Esophagus squamous epithelium (tissue), 5 donors: Measurements from ENCODE around the gene HECTD1. TPM values are rescaled to one million over a fixed set of nuclear protein-coding genes. Genes with fewer than 3 reads are reported as not detected.

ENCODE experiments used
- DNase-seq: peaks from one replicate; lab custom pipeline; 2025; lab: John Stamatoyannopoulos, UW
- H3K27ac ChIP-seq, 4 donors: fragments of 200-600 bp; sonication (generic); one replicate each; pipeline ENCODE4 v1.5.1; 2016 to 2019; ENCODE audit warnings: mild to moderate bottlenecking in 1 of 4
- H3K27me3 ChIP-seq, 4 donors: fragments of 200-600 bp; sonication (generic); 1 replicate in 3 of 4; 2 replicates in 1 of 4; pipeline versions ENCODE4 v1.5.1 to v1.6.0; 2017 to 2021; ENCODE audit warnings: antibody characterized with exemption in 1 of 4
- H3K36me3 ChIP-seq, 3 donors: fragments of 200-600 bp; sonication (generic); one replicate each; pipeline ENCODE4 v1.5.1; 2016 to 2019
- H3K4me1 ChIP-seq, 3 donors: fragments of 200-600 bp; sonication (generic); one replicate each; pipeline ENCODE4 v1.5.1; 2017 to 2019
- H3K4me3 ChIP-seq, 4 donors: fragments of 200-600 bp; sonication (generic); 1 replicate in 3 of 4; 2 replicates in 1 of 4; pipeline ENCODE4 v1.5.1; 2016 to 2019; ENCODE audit warnings: mild to moderate bottlenecking in 2 of 4, moderate library complexity in 1 of 4
- H3K9me3 ChIP-seq, 3 donors: fragments of 200-600 bp; sonication (generic); one replicate each; pipeline ENCODE4 v1.5.1; 2016 to 2019
- POLR2A ChIP-seq, 4 donors: fragments of 450-650 bp; IDR thresholded peaks; one replicate each; pipeline ENCODE4 v1.6.1; 2017; ENCODE audit warnings: antibody characterized with exemption in 4 of 4, mild to moderate bottlenecking in 4 of 4, moderate library complexity in 3 of 4
- WGBS, 2 donors: methylation state at CpG; one replicate each; pipeline ENCODE4 v1.1.5; 2018; 5-methylcytosine and 5-hydroxymethylcytosine counted together
- intact Hi-C: fragments of 100-400 bp; cut with DNase I; formaldehyde crosslinking; loops from one replicate; pipeline ENCODE4 v1.15.0; 2022
- total RNA-seq, 4 donors: library from RNA; depleted of rRNA; stranded (reverse); fragments of >200 nt; gene quantifications; one replicate each; pipeline ENCODE4 v1.1.0, GENCODE V29; 2016
- TF ChIP-seq, protein P1 (sequence below), 6 experiments: fragments of 450-650 bp in 4 of 6; fragments of 200-600 bp in 2 of 6; sonication (generic) in 2 of 6; IDR thresholded peaks; one replicate each; pipeline ENCODE4 v1.5.1; 2016 to 2019; ENCODE audit warnings: antibody characterized with exemption in 6 of 6, mild to moderate bottlenecking in 4 of 6, moderate library complexity in 4 of 6
- donor health status: DM: yes; HTN: yes; CAD: no.

Gene HECTD1
- total RNA-seq, 4 donors from 2014 or later, result 175 to 250 (median 194) TPM

DNA sequence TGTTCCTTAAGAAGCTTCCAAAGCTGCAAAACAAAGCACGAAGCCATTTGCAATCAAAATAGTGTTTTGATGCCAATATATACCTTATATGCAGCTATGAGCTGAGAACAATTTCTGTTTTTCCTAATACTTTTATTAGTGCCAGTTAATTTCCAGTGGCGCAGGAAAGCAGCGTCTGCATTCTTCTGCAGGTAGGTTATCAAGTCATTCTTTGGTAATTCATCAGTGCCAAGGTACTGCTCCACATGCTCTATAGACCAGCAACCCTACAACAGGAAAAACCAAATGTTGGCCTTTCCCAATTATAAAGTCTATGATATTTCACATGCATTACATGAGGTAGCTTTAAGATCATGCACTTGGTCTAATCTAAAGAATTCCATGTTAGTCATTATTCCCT lies 93.8 kb downstream of the HECTD1 start:
- Histone ChIP-seq H3K4me1 (no peaks in the 10 kb centered on the region), H3K27me3 (no peaks in the 10 kb centered on the region), H3K4me3 (no peak overlapping the region), H3K27ac (no peak overlapping the region), H3K9me3 (no peaks in the 10 kb centered on the region), H3K36me3 (peaks cover 12 to 100% (median 42%) of the 10 kb centered on the region in 3 donors)
- TF ChIP-seq, protein P1, sequence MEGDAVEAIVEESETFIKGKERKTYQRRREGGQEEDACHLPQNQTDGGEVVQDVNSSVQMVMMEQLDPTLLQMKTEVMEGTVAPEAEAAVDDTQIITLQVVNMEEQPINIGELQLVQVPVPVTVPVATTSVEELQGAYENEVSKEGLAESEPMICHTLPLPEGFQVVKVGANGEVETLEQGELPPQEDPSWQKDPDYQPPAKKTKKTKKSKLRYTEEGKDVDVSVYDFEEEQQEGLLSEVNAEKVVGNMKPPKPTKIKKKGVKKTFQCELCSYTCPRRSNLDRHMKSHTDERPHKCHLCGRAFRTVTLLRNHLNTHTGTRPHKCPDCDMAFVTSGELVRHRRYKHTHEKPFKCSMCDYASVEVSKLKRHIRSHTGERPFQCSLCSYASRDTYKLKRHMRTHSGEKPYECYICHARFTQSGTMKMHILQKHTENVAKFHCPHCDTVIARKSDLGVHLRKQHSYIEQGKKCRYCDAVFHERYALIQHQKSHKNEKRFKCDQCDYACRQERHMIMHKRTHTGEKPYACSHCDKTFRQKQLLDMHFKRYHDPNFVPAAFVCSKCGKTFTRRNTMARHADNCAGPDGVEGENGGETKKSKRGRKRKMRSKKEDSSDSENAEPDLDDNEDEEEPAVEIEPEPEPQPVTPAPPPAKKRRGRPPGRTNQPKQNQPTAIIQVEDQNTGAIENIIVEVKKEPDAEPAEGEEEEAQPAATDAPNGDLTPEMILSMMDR (IDR thresholded peaks at IDR 0.05), result no peak
- no peak for TF ChIP-seq POLR2A (IDR thresholded peaks at IDR 0.05)
- intact Hi-C loops, result no loop called here
- WGBS, 2 donors, result 93 to 94% methylated on average over 3 of the region's 3 CpGs
- no peak for DNase-seq

DNA sequence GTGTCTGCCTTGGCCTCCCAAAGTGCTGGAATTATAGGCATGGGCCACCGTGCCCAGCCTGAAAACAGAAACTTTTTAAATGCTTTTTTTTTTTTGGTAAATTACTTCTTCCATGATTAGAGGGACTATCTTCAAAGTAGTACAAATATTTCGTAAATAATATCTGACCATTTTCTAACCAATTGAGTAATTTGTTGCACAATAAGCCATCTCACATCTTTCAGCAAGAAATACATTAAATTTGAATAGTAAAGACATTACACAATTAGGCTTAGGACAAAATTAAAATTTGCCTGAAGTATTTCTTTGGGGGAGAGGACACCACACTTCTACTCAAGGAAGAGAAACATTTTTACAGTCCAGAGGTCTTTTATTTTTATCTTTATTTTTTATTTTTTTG lies 96.7 kb downstream of the HECTD1 start:
- Histone ChIP-seq H3K36me3 (peaks cover 15 to 100% (median 43%) of the 10 kb centered on the region in 3 donors), H3K4me3 (no peak overlapping the region), H3K27me3 (no peaks in the 10 kb centered on the region), H3K4me1 (no peaks in the 10 kb centered on the region), H3K9me3 (no peaks in the 10 kb centered on the region), H3K27ac (no peak overlapping the region)
- intact Hi-C loops, result no loop called here
- WGBS, 2 donors, result 88 to 89% methylated on average over 2 of the region's 2 CpGs
- DNase-seq, result no peak
- TF ChIP-seq, protein P1 (IDR thresholded peaks at IDR 0.05), result no peak
- no peak for TF ChIP-seq POLR2A (IDR thresholded peaks at IDR 0.05)

DNA sequence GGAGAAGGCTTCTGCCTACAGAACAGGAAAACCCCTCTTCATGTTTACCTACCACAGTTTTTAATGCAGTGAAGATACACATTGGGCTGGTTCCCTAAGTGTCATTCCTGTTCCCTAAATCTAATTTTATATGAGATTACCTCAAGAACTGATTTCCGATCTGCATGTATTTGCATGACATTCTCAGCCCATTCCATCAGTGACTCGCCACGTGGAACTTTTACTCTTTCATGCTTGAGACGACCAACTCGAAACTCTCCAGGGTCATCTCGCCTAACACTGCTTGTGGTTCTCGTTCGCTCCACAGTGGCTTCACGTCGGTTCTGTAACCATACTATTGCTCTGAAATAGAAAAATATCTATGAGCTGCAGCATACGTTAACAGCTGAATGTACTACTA lies 98.3 kb downstream of the HECTD1 start:
- no peak for DNase-seq
- H3K4me1 ChIP-seq, result no peaks in the 10 kb centered on the region
- no peaks in the 10 kb centered on the region for H3K9me3 ChIP-seq
- peaks cover 20 to 100% (median 54%) of the 10 kb centered on the region in 3 donors for H3K36me3 ChIP-seq
- no peak overlapping the region for H3K4me3 ChIP-seq
- no peak overlapping the region for H3K27ac ChIP-seq
- intact Hi-C loops, result no loop called here
- TF ChIP-seq, protein P1 (IDR thresholded peaks at IDR 0.05), result no peak
- TF ChIP-seq POLR2A (IDR thresholded peaks at IDR 0.05), result no peak
- 88 to 90% methylated on average over 11 of the region's 11 CpGs for WGBS, 2 donors
- H3K27me3 ChIP-seq, result no peaks in the 10 kb centered on the region

DNA sequence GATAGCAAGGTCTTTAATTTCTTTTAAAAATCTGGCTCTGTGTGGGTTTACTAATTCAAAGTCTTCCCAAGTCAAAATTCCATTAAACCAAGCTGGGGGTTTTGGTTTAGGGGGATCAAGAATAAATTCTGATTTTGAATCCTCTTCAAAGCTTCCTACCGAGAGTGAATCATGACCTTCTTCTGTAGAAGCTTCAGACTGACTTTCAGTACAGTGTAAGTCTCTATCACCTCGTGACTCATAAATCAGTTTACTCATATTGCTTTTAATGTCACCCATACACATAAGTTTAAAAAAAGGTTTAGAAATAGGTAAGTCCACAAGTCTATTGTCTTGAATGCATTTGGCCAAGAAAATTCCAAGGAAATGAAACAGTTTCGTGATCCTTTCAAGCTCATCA lies 100.8 kb downstream of the HECTD1 start:
- no peak for TF ChIP-seq POLR2A (IDR thresholded peaks at IDR 0.05)
- TF ChIP-seq, protein P1 (IDR thresholded peaks at IDR 0.05), result no peak
- WGBS, 2 donors, result 63 to 83% methylated on average over 3 of the region's 3 CpGs
- H3K4me1 ChIP-seq, result no peaks in the 10 kb centered on the region
- H3K27me3 ChIP-seq, result no peaks in the 10 kb centered on the region
- H3K4me3 ChIP-seq, result no peak overlapping the region
- peaks cover 27 to 100% (median 51%) of the 10 kb centered on the region in 3 donors for H3K36me3 ChIP-seq
- H3K27ac ChIP-seq, result no peak overlapping the region
- no peaks in the 10 kb centered on the region for H3K9me3 ChIP-seq
- DNase-seq, result no peak
- intact Hi-C loops, result no loop called here

DNA sequence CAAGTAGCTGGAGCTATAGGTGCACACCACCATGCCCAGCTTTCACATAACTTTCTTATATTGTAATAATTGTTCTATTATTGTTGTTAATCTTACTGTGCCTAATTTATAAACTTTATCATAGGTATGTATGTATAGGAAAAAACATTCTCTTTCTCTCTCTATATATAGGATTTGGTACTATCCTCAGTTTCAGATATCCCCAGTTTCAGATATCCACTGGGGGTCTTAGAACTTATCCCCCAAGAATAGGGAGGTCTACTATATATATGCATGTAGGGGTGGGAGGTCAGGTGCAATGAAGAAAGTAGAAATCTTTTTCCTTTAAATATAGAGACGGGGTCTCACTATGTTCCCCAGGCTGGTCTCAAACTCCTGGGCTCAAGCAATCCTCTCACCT lies 110.5 kb downstream of the HECTD1 start:
- whole genome bisulfite sequencing, 2 donors, result 100% methylated on average over 1 of the region's 1 CpG
- H3K27ac ChIP-seq, result no peak overlapping the region
- peaks cover 0 to 1% (median 0%) of the 10 kb centered on the region in 3 donors for H3K4me1 ChIP-seq
- H3K27me3 ChIP-seq, result no peaks in the 10 kb centered on the region
- H3K4me3 ChIP-seq, result no peak overlapping the region
- H3K36me3 ChIP-seq, result peaks cover 12 to 58% (median 15%) of the 10 kb centered on the region in 3 donors
- intact Hi-C loops, result no loop called here
- DNase-seq, result no peak
- TF ChIP-seq, protein P1 (IDR thresholded peaks at IDR 0.05), result no peak
- no peak for TF ChIP-seq POLR2A (IDR thresholded peaks at IDR 0.05)
- no peaks in the 10 kb centered on the region for H3K9me3 ChIP-seq
